Stimulated activated memory B cell treated with anti-CD40 and anti-IgM and Interleukin-4, amounts not matched to agents 10 μg/mL and 1 μg/mL and 100 μg/mL, for 72 hours (primary cell): Measurements from ENCODE around the gene SERPINA12.

ENCODE experiments used
- ATAC-seq: fragments of 150-1000 bp; cut with Tn5 transposase; 2 replicates; pipeline ENCODE4 v1.10.0; 2021
- H3K27ac Mint-ChIP-seq: one replicate; pipeline ENCODE4 v1.8.0; 2022; ENCODE audit warnings: mild to moderate bottlenecking, mixed read lengths
- H3K27me3 Mint-ChIP-seq: one replicate; pipeline ENCODE4 v1.8.0; 2022; ENCODE audit warnings: mixed read lengths
- H3K36me3 Mint-ChIP-seq: one replicate; pipeline ENCODE4 v1.8.0; 2022; ENCODE audit warnings: mixed read lengths
- H3K4me1 Mint-ChIP-seq: one replicate; pipeline ENCODE4 v1.8.0; 2022; ENCODE audit warnings: mixed read lengths
- H3K4me3 Mint-ChIP-seq: one replicate; pipeline ENCODE4 v1.8.0; 2022; ENCODE audit warnings: mild to moderate bottlenecking, moderate library complexity, mixed read lengths
- H3K9me3 Mint-ChIP-seq: one replicate; pipeline ENCODE4 v1.8.0; 2022; ENCODE audit warnings: mixed read lengths

The SERPINA12 gene

GRCh38 chr14:94449930-94450329 is 59.3 kb downstream of the SERPINA12 start:
- H3K4me3 Mint-ChIP-seq: no peak overlapping the region
- H3K27ac Mint-ChIP-seq: no peak overlapping the region
- no peaks in the 10 kb centered on the region for H3K36me3 Mint-ChIP-seq
- ATAC-seq: no peak
- peaks cover 10% of the 10 kb centered on the region for H3K9me3 Mint-ChIP-seq
- H3K27me3 Mint-ChIP-seq: peaks cover 9% of the 10 kb centered on the region
- H3K4me1 Mint-ChIP-seq: no peaks in the 10 kb centered on the region

- H3K27me3 Mint-ChIP-seq: peaks cover 9% of the 10 kb centered on the region
- H3K4me1 Mint-ChIP-seq: no peaks in the 10 kb centered on the region
- peaks cover 3% of the 10 kb centered on the region for H3K9me3 Mint-ChIP-seq
- no peak overlapping the region for H3K27ac Mint-ChIP-seq
- H3K36me3 Mint-ChIP-seq: no peaks in the 10 kb centered on the region
- no peak overlapping the region for H3K4me3 Mint-ChIP-seq
- ATAC-seq: no peak
Measured at GRCh38 chr14:94448071-94448808, 61.0 kb downstream of the SERPINA12 start.

GRCh38 chr14:94447206-94447605 is 62.1 kb downstream of the SERPINA12 start:
- no peak for ATAC-seq
- Mint-ChIP-seq H3K4me3 (no peak overlapping the region), H3K36me3 (no peaks in the 10 kb centered on the region), H3K27me3 (peaks cover 9% of the 10 kb centered on the region), H3K4me1 (no peaks in the 10 kb centered on the region), H3K27ac (no peak overlapping the region), H3K9me3 (peaks cover 3% of the 10 kb centered on the region)

GRCh38 chr14:94446126-94446525 is 63.1 kb downstream of the SERPINA12 start:
- Mint-ChIP-seq H3K36me3 (no peaks in the 10 kb centered on the region), H3K4me1 (no peaks in the 10 kb centered on the region), H3K9me3 (peaks cover 9% of the 10 kb centered on the region), H3K27me3 (peaks cover 9% of the 10 kb centered on the region), H3K4me3 (no peak overlapping the region), H3K27ac (no peak overlapping the region)
- no peak for ATAC-seq

GRCh38 chr14:94445003-94445402 is 64.3 kb downstream of the SERPINA12 start:
- no peak for ATAC-seq
- peaks cover 9% of the 10 kb centered on the region for H3K9me3 Mint-ChIP-seq
- no peak overlapping the region for H3K27ac Mint-ChIP-seq
- H3K36me3 Mint-ChIP-seq: no peaks in the 10 kb centered on the region
- H3K4me1 Mint-ChIP-seq: no peaks in the 10 kb centered on the region
- no peak overlapping the region for H3K4me3 Mint-ChIP-seq
- H3K27me3 Mint-ChIP-seq: peaks cover 9% of the 10 kb centered on the region

GRCh38 chr14:94441531-94442205 is 67.6 kb downstream of the SERPINA12 start:
- Mint-ChIP-seq H3K27ac (no peak overlapping the region), H3K4me3 (no peak overlapping the region), H3K9me3 (peaks cover 7% of the 10 kb centered on the region), H3K4me1 (no peaks in the 10 kb centered on the region), H3K27me3 (no peaks in the 10 kb centered on the region), H3K36me3 (no peaks in the 10 kb centered on the region)
- ATAC-seq: no peak

GRCh38 chr14:94441130-94441529 is 68.1 kb downstream of the SERPINA12 start:
- peak; percentile 31 for ATAC-seq
- Mint-ChIP-seq H3K27ac (no peak overlapping the region), H3K36me3 (no peaks in the 10 kb centered on the region), H3K4me1 (no peaks in the 10 kb centered on the region), H3K27me3 (no peaks in the 10 kb centered on the region), H3K4me3 (no peak overlapping the region), H3K9me3 (peaks cover 7% of the 10 kb centered on the region)

- H3K9me3 Mint-ChIP-seq: peaks cover 7% of the 10 kb centered on the region
- ATAC-seq: no peak
- no peaks in the 10 kb centered on the region for H3K36me3 Mint-ChIP-seq
- H3K4me1 Mint-ChIP-seq: no peaks in the 10 kb centered on the region
- H3K4me3 Mint-ChIP-seq: no peak overlapping the region
- H3K27ac Mint-ChIP-seq: no peak overlapping the region
- H3K27me3 Mint-ChIP-seq: no peaks in the 10 kb centered on the region
Measured at GRCh38 chr14:94439453-94440057, 69.7 kb downstream of the SERPINA12 start.
